DMS153 treated with DMSO at 0.1 percent for 48 hours (cell line): ENCODE data around the gene ZNF205.
"Not testable (repeated sequence)": the region's sequence is repeated elsewhere in the genome, so short reads cannot be mapped to it uniquely, and the experiment has no call there.

Experiments
- DNase-seq: peaks from one replicate; lab custom pipeline; 2025; ENCODE audit not compliant: unreplicated experiment; lab: John Stamatoyannopoulos, UW

Gene ZNF205

DNA sequence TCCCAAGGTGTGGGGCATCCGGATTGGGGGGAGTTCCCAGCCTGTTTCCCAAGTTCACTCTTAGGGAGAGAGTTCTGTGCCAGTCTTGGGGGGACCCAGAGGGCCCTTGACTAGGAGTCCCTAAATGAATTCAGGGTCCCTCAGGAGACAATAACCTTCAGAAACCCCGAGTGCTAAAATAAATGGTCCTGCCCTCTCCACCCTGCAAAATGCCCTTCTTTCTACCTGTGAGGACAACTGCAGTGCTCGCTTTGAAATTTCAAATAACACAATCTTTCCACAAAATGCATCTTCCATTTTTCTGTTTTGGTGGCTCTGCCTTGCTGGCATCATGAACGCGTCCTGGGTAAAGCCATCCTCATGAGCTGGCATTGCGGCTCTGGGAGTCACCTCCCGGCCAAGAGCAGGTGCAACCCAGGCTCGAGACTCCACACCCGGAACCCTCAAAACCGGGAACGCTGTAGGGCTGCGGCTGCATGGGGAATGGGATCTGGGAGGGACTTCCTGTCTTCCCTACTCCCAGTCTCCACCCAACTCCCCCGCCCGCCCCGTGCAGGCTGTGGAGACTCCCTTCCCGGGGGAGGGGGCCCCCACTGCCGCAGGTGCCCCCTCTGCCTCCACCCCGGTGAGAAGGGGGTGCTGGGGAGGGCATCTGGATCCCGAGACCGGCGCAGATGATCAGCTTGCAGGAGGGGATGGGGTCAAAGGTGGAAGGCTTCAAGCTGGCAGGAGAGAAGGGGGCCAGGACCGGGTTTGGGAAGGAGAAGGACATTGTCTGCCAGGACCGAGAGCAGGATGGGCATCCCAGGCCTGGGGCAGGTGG is at the start of gene ZNF205:
TSS of gene ZNF205 (plus strand) at position 529 of the 823 bp plus-strand sequence. CDS start 845 bp downstream, outside the sequence.
- DNase-seq, result peak; percentile 66

- no peak for DNase-seq
These were observed 48.6 kb upstream of the ZNF205 start for GRCh38 chr16:3063625-3064386.

GRCh38 chr16:3065069-3065741 is 47.2 kb upstream of the ZNF205 start, which contains the start of gene IL32:
Gene IL32, plus strand, starts transcription at chr16:3065640. Its CDS starts 172 bp downstream, at chr16:3065812.
- no peak for DNase-seq

- DNase-seq, result no peak
These were observed 46.5 kb upstream of the ZNF205 start for GRCh38 chr16:3065742-3066439.

- no peak for DNase-seq
These were observed 46.0 kb upstream of the ZNF205 start for GRCh38 chr16:3066440-3066748.

- DNase-seq, result no peak
These were observed 43.9 kb upstream of the ZNF205 start for GRCh38 chr16:3068487-3068886.

DNA sequence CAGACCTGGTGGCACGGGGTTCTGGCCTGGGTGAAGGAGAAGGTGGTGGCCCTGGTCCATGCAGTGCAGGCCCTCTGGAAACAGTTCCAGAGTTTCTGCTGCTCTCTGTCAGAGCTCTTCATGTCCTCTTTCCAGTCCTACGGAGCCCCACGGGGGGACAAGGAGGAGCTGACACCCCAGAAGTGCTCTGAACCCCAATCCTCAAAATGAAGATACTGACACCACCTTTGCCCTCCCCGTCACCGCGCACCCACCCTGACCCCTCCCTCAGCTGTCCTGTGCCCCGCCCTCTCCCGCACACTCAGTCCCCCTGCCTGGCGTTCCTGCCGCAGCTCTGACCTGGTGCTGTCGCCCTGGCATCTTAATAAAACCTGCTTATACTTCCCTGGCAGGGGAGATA is 43.2 kb upstream of the ZNF205 start:
- not testable (repeated sequence) for DNase-seq

DNA sequence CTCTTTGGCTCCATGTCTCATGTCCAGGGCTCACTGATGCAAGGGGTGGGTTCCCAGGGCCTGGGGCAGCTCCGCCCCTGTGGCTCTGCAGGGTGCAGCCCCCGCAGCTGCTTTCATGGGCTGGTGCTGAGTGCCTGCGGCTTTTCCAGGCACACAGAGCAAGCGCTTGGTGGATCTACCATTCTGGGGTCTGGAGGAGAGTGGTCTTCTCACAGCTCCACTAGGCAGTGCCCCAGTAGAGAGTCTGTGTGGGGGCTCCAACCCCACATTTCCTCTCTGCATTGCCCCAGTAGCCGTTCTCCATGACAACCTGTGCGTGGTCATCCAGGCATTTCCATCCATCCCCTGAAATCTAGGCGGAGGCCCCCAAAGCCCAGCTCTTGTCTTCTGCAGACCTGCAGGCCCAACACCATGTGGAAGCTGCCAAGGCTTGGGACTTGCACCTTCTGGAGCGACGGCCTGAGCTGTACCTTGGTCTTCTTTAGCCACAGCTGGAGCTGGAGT is 41.7 kb upstream of the ZNF205 start:
- no peak for DNase-seq

DNA sequence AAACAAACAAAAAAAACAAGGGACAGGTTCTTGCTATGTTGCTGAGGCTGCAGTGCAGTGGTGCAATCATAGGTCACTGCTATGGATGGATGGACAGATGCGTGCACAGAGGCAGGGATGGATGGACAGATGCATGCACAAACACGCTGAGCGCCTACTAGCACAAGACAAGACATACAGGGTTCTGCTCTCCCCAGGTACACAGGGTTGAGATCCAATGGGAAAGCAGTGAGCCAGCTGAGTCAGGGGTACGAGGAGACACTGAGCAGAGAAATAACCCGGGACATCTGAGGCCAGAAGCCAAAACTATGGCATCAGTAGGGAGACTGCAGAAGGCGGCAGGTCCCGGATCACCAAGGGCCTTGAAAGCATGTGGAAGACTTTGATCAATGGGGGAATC is 40.7 kb upstream of the ZNF205 start:
- DNase-seq, result no peak

GRCh38 chr16:3072148-3072547 is 40.2 kb upstream of the ZNF205 start:
- DNase-seq, result not testable (repeated sequence)

DNA sequence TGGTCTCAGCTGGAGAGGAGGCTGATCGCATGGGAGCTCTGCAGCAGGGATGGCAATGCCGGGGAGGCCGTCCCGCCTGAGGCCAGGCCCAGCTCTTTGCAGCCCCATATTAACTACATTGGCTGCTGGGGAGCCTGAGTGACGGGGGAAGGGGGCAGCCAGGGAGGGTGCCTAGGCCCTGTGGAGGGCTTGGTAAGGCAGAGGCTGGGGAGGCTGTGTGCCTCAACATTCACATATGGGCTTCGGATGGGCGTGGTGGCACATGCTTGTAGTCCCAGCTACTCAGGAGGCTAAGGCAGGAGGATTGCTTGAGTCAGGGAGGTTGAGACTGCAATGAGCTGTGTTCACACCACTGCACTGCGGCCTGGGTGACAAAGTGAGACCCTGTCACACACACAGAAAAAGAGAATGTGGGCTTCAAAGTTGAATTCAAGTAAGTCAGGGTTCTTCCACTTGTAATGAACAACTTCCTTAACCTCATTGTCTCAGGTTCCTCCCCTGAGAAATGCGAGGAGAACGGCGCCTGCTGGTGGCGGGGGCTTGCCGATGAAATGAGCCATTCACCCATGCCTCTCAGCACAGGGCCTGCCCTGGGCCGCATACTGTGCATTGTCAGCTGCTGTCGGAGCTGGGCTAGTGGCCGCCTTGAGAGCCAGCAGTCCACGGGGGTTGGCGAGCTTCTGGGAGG is 39.7 kb upstream of the ZNF205 start:
- not testable (repeated sequence) for DNase-seq

DNA sequence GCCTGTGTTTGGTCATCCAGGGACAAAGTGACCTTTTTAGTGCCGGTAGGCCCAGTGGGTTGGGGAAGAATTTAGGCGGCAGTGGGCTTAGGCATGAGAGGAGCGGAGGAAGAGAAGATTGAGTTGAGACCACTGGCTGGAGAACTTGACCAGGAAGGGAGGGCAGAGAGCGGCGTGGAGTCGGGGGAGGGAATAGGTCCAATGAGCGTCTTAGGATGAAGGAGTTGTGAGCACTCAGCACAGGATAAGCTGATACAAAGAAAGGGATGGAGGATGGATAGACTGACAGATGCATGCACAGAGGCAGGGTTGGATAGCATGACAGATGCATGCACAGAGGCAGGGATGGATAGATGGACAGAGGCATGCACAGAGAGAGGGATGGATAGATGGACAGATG is 38.9 kb upstream of the ZNF205 start:
- no peak for DNase-seq

GRCh38 chr16:3074860-3075522 is 37.4 kb upstream of the ZNF205 start:
- DNase-seq, result no peak

GRCh38 chr16:3075523-3075915 is 36.9 kb upstream of the ZNF205 start:
- DNase-seq, result no peak

DNA sequence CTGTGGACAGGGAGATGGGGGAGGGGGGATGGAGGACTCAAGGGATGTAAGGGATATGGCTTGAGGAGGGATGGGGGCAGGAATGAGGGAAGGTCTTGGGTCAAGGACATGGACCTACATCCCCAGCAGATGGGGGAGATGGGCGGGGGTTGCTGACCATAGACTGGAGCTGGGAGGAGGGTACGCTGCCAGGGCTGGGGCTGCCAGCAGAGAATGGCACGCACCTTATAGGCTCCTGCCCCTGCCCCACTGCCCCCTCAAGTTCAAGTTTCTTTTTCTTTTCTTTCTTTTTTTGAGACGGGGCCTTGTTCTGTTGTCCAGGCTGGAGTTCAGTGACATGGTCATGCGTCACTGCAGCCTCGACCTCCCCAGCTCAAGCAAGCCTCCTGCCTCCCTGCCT is 36.4 kb upstream of the ZNF205 start:
- not testable (repeated sequence) for DNase-seq

GRCh38 chr16:3076577-3076976 is 35.8 kb upstream of the ZNF205 start:
- DNase-seq, result no peak

DNA sequence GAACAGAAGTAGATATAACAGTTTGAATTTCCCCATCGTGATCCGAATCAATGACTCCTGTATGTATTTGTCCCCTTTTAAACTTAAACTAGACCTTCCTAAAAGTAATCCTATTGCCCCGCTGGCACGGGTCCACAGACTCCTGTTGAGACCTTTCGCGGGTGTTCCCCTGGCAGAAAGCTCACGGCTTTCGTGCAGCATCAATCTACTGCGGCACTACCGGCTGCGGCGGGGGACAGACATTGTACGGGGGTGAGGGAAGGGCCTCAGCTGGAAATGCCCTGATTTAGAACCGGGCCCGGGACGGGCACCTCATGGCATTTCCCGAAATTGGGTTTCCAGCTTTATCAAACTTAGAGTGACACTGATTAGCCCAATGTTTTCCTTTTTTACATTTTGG is 32.4 kb upstream of the ZNF205 start:
- no peak for DNase-seq

- DNase-seq, result not testable (repeated sequence)
These were observed 30.4 kb upstream of the ZNF205 start for GRCh38 chr16:3081957-3082356.

- not testable (repeated sequence) for DNase-seq
These were observed 29.0 kb upstream of the ZNF205 start for GRCh38 chr16:3083408-3083807.

DNA sequence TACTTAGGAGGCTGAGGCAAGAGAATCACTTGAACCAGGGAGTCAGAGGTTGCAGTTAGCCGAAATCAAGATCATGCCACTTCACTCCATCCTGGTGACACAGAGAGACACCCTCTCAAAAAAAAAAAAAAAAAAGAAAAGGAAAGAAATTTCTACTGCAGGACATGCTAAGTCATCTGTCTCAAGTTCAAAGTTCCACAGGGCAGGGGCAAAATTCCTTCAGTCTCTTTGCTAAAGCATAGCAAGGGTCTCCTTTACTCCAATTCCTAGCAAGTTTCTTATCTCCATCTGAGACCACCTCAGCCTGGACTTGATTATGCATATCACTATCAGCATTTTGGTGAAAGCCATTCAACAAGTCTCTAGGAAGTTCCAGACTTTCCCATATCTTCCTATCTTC is 27.9 kb upstream of the ZNF205 start:
- DNase-seq, result no peak
